C4-2B (cell line): ENCODE measurements around the gene ACVR1B.

Experiments
- H3K27ac ChIP-seq: fragments of 450-650 bp; 2 replicates; pipeline ENCODE4 v1.5.1; 2017
- ZFX ChIP-seq: fragments of 450-650 bp; IDR thresholded peaks from 2 replicates; pipeline ENCODE4 v1.6.1; 2017
- TF ChIP-seq, protein P1 (sequence below): fragments of 450-650 bp; conservative IDR thresholded peaks from 2 replicates; pipeline ENCODE4 v1.5.1; 2017; ENCODE audit warnings: mild to moderate bottlenecking

Gene ACVR1B

DNA sequence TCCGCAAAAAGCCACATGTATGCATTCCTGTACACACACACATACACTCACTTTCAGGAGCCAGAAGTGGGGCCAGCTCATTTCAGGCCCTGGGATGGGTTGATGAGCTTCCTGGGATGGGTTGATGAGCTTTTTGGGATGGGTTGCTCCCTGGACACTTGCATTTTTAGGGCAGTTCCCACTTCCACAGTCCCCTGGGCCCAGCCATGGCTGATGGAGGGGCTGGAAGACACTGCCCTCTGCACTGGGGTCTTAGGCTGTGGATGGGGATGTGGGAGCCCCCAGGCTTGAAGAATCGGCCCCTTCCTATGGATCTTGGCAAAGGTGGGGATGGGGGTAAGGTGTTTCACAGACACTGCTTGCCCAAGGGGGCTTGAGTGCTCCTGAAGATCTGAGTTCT lies 31.5 kb upstream of the ACVR1B start:
- no peak overlapping the region for H3K27ac ChIP-seq
- TF ChIP-seq, protein P1, sequence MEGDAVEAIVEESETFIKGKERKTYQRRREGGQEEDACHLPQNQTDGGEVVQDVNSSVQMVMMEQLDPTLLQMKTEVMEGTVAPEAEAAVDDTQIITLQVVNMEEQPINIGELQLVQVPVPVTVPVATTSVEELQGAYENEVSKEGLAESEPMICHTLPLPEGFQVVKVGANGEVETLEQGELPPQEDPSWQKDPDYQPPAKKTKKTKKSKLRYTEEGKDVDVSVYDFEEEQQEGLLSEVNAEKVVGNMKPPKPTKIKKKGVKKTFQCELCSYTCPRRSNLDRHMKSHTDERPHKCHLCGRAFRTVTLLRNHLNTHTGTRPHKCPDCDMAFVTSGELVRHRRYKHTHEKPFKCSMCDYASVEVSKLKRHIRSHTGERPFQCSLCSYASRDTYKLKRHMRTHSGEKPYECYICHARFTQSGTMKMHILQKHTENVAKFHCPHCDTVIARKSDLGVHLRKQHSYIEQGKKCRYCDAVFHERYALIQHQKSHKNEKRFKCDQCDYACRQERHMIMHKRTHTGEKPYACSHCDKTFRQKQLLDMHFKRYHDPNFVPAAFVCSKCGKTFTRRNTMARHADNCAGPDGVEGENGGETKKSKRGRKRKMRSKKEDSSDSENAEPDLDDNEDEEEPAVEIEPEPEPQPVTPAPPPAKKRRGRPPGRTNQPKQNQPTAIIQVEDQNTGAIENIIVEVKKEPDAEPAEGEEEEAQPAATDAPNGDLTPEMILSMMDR, result no peak
- TF ChIP-seq ZFX, result no peak

GRCh38 chr12:51921017-51921725 lies 30.3 kb upstream of the ACVR1B start:
- no peak overlapping the region for H3K27ac ChIP-seq
- TF ChIP-seq ZFX, result no peak
- TF ChIP-seq, protein P1, result no peak

DNA sequence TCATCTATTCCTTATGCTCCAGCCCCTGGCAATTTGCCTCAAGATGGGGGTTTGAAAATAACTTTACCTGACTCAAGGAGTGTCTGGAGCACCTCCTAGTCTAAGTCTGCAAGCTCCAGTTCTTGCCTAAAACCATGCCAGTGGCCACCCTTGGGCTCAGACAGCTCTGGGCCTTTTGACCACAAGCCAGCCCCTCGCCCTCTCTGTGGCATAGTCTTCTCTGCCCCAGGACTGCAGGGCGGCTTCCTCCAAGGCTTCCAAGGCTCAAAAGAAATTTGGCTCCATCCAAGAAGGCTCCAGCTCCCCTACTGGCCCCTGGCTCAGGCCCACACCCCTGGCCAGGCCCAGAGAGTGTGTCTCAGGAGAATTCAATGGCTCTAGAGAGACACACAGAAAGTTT lies 29.4 kb upstream of the ACVR1B start:
- TF ChIP-seq, protein P1, result no peak
- TF ChIP-seq ZFX, result no peak
- no peak overlapping the region; the same call in 1 of the 2 replicates for H3K27ac ChIP-seq

DNA sequence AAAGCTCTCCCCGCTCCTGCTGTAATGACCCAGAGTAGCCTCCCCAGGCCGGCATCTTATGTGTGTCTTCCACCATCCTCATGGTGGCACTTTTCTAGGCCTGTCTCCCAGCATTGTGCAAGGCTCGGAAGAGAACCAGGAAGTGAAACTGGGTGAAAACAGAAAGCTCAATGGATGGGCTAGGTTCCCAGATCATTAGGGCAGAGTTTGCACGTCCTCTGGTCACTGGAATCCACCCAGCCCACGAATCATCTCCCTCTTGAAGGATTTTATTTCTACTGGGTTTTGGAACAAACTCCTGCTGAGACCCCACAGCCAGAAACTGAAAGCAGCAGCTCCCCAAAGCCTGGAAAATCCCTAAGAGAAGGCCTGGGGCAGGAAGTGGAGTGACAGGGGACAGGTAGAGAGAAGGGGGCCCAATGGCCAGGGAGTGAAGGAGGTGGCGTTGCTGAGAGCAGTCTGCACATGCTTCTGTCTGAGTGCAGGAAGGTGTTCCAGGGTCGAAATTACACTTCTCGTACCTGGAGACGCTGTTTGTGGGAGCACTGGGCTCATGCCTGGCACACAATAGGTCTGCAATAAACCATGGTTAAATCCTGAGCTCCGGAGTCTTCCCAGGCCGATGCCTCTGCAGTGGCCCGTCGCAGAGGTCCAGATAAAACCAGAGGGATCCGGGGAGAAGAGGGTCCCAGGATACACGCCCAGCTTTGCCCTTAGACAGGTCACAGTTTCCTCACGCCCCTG lies 28.6 kb upstream of the ACVR1B start:
- TF ChIP-seq, protein P1, result no peak
- TF ChIP-seq ZFX, result no peak
- peak overlapping the region; percentile 8; the same call in 1 of the 2 replicates for H3K27ac ChIP-seq

GRCh38 chr12:51923506-51924365 lies 27.8 kb upstream of the ACVR1B start:
- no peak for TF ChIP-seq ZFX
- TF ChIP-seq, protein P1, result peak; percentile 84

DNA sequence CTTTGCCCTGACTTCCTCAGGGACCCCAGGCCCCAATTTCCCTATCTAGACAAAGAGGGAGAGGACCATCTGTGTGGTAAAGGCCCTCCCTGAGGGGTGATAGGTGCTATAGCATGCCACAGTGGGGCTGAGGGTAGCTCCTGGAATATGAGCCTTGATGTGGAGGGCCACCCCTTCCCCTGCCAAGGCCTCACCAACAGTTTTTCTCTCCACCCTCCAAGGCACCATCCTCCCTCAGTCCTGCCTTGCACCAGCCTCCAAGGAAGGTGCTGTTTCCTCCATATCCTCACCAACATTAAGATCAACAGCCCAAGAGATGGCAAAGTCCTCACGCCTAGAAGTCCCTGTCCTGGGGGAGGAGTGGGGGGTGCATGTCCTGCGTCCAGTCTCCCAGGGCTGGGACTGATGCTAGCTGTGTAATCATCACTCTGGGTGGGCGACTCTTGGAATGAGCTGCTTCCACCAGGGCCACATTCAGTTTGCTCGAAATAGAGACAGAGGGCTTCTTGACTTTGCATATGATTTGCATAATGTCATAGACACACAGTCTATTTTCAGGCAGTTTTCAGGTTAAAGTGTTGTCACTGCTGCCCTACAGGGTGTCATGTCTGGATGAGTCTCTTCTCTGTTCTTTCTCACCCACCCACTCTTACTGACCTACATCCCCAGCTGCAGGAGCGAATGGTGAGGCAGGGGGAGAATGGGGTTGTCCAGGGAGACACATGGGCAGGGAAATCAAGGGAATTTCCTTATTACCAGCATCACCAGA lies 26.8 kb upstream of the ACVR1B start:
- TF ChIP-seq ZFX, result no peak
- TF ChIP-seq, protein P1, result no peak
- H3K27ac ChIP-seq, result peak overlapping the region; percentile 15; the same call in 1 of the 2 replicates

More at GRCh38 chr12:51923506-51924365, 27.8 kb upstream of the ACVR1B start:
- H3K27ac ChIP-seq, result no peak overlapping the region; the same call in 1 of the 2 replicates
